ENCODE data around the gene CCNY.

CCNY gene

GRCh38 chr10:35452171-35452570, 115.9 kb downstream of the CCNY start:
- Histone ChIP-seq H4K20me1 (ENCODE audit: control insufficient read depth, insufficient read depth, low read depth, low read length) (no peaks in the 10 kb centered on the region), H3K36me3 (ENCODE audit: control insufficient read depth, low read length) (no peaks in the 10 kb centered on the region), H3K79me2 (ENCODE audit: control insufficient read depth, low read length) (peaks cover 72% of the 10 kb centered on the region), H3K4me1 (ENCODE audit: control insufficient read depth, low read length) (peaks cover 26% of the 10 kb centered on the region), H3K9me2 (replicated peaks; ENCODE audit: control insufficient read depth, low read length) (no peaks in the 10 kb centered on the region), H3K27ac (ENCODE audit: low read depth, low read length) (no peak overlapping the region), H3K9me3 (ENCODE audit: control insufficient read depth, insufficient read depth, low read length) (no peaks in the 10 kb centered on the region), H3F3A (ENCODE audit: control insufficient read depth, insufficient read depth) (no peaks in the 10 kb centered on the region), H3K4me3 (ENCODE audit: low read length) (no peak overlapping the region), H3K27me3 (ENCODE audit: control insufficient read depth, low read length) (no peaks in the 10 kb centered on the region), H3K4me2 (ENCODE audit: low read length) (no peak overlapping the region)
- TF ChIP-seq EZH2phosphoT487 (IDR thresholded peaks at IDR 0.05; ENCODE audit: borderline replicate concordance, low read length): no peak
- no peak for TF ChIP-seq CTCF (IDR thresholded peaks at IDR 0.05; ENCODE audit: low read depth, low read length, poor library complexity, severe bottlenecking)

GRCh38 chr10:35452847-35453246, 116.5 kb downstream of the CCNY start:
- H4K20me1 ChIP-seq (ENCODE audit: control insufficient read depth, insufficient read depth, low read depth, low read length): no peaks in the 10 kb centered on the region
- H3K4me1 ChIP-seq (ENCODE audit: control insufficient read depth, low read length): peaks cover 26% of the 10 kb centered on the region
- TF ChIP-seq EZH2phosphoT487 (IDR thresholded peaks at IDR 0.05; ENCODE audit: borderline replicate concordance, low read length) (no peak), CTCF (IDR thresholded peaks at IDR 0.05; ENCODE audit: low read depth, low read length, poor library complexity, severe bottlenecking) (no peak)
- H3K9me3 ChIP-seq (ENCODE audit: control insufficient read depth, insufficient read depth, low read length): no peaks in the 10 kb centered on the region
- no peak overlapping the region for H3K4me3 ChIP-seq (ENCODE audit: low read length)
- no peak overlapping the region for H3K4me2 ChIP-seq (ENCODE audit: low read length)
- H3K27ac ChIP-seq (ENCODE audit: low read depth, low read length): no peak overlapping the region
- H3K36me3 ChIP-seq (ENCODE audit: control insufficient read depth, low read length): no peaks in the 10 kb centered on the region
- no peaks in the 10 kb centered on the region for H3K27me3 ChIP-seq (ENCODE audit: control insufficient read depth, low read length)
- no peaks in the 10 kb centered on the region for H3F3A ChIP-seq (ENCODE audit: control insufficient read depth, insufficient read depth)
- peaks cover 71% of the 10 kb centered on the region for H3K79me2 ChIP-seq (ENCODE audit: control insufficient read depth, low read length)
- no peaks in the 10 kb centered on the region for H3K9me2 ChIP-seq (replicated peaks; ENCODE audit: control insufficient read depth, low read length)

- H3K36me3 ChIP-seq (ENCODE audit: control insufficient read depth, low read length): no peaks in the 10 kb centered on the region
- H3K9me2 ChIP-seq (replicated peaks; ENCODE audit: control insufficient read depth, low read length): no peaks in the 10 kb centered on the region
- no peaks in the 10 kb centered on the region for H3F3A ChIP-seq (ENCODE audit: control insufficient read depth, insufficient read depth)
- peaks cover 67% of the 10 kb centered on the region for H3K79me2 ChIP-seq (ENCODE audit: control insufficient read depth, low read length)
- H3K9me3 ChIP-seq (ENCODE audit: control insufficient read depth, insufficient read depth, low read length): no peaks in the 10 kb centered on the region
- H4K20me1 ChIP-seq (ENCODE audit: control insufficient read depth, insufficient read depth, low read depth, low read length): no peaks in the 10 kb centered on the region
- TF ChIP-seq CTCF (IDR thresholded peaks at IDR 0.05; ENCODE audit: low read depth, low read length, poor library complexity, severe bottlenecking): no peak
- TF ChIP-seq EZH2phosphoT487 (IDR thresholded peaks at IDR 0.05; ENCODE audit: borderline replicate concordance, low read length): no peak
- H3K4me3 ChIP-seq (ENCODE audit: low read length): no peak overlapping the region
- peaks cover 26% of the 10 kb centered on the region for H3K4me1 ChIP-seq (ENCODE audit: control insufficient read depth, low read length)
- no peak overlapping the region for H3K4me2 ChIP-seq (ENCODE audit: low read length)
- H3K27me3 ChIP-seq (ENCODE audit: control insufficient read depth, low read length): no peaks in the 10 kb centered on the region
- no peak overlapping the region for H3K27ac ChIP-seq (ENCODE audit: low read depth, low read length)
Observed at GRCh38 chr10:35453855-35454532, 117.7 kb downstream of the CCNY start.

All from DOHH2 (cell line).